NCI-H345 treated with DMSO at 0.1 percent for 48 hours (cell line): ENCODE results near the gene ETNPPL.

Source experiments
- DNase-seq: peaks from one replicate; lab custom pipeline; 2025; ENCODE audit not compliant: unreplicated experiment; lab: John Stamatoyannopoulos, UW

ETNPPL gene

DNA sequence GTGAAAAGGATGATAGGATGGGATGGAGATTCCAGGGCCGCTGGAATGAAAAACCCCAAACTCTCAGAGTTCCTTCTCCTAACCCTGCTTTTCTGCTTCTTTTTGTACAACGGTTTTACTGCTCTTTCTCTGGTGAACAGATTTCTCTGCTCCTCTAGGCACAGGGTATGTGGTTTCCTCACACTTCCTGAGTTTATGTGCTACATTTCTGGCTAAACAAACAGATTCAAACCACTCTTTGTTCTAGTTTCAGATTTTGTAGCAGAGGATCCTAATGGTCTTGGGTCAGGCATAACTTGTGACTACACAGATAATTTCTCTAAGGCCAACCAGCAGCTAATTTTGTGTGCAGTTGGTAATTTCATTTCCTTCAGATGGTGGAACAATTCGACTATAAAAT, 59.9 kb downstream of the ETNPPL start:
- DNase-seq: no peak

DNA sequence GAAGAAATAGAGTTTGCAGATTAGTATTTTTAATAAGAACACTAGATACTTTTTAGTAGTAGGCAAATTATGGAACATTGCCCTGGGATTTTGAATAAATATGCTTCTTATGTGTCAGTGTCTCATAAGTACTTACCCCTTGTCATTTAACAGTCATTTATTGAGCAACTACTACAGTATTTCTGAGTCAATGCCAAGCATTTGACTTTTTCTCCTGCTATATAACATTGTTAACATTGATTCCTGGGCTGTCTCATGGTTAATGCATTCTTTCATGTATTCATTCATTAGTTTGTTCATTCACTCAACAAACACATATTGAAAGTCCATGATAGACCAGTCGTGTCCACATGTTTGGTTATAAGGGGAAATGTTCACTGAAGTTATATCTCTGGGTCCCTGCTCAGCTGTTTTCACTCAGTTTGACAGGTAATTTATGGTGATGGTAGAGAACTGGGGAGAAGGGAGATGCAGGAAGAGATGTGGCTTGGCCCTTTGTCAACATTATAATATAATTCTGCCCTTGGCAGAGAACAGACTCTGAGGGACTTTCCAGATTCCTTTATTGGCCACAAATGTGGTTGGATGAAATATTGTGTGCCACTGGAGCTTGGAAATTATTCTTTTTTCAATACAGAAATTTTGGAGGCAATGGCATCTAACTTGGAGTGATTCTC, 62.6 kb downstream of the ETNPPL start:
- no peak for DNase-seq

DNA sequence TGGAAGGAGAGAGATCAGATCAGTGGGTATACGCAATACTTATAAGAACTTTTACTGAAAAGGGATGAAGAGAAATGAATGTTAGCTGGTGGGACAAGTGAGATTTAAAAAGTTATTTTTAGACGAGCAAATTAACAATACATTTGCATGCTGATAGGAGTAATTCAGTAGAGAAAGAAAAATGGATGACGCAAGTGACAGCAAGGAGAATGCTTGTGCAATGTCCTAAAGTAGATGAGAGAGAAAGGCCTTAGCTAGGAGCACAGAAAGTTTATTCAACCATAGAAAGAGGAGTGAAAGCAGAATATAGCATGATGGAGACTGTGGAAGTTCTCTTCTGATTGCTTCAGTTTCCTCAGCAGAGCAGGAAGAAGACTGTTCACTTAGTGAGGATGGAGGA, 66.7 kb downstream of the ETNPPL start:
- no peak for DNase-seq

DNA sequence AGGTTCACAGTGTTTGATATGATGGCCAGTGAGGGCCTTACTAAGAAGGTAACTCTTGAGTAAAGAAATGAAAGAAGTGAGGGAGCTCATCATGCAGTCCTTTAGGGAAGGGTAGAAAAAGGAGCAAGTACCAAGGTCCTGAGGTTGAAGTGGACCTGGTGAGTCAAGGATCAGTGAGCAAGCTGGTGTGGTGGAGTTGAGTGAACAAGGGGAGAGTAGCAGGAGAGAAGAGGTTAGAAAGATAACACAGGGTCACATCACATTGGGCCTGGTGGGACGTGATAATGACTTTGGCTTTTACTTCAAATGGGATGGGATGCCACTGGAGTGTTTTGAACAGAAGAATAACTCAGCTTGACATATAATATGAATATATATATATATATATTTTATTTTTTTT, 67.8 kb downstream of the ETNPPL start:
- no peak for DNase-seq

DNA sequence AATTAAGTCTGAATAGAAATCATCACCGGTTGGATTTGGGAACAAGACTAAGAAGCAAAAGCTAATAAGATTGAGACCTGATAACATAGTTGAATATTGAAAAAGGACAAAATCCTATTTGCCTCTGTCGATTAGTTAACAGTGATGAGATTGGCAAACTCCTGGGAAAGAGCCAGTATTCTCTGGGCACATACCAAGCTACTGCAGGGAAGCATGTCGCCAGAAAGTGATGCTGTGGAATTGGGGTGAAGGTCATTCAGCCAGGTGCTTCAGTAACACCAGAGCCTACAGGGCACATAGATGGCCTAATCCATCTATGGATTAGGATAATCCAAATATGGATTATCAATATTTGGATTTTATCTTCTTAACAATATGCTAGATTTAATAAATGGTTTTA, 68.4 kb downstream of the ETNPPL start:
- no peak for DNase-seq

DNA sequence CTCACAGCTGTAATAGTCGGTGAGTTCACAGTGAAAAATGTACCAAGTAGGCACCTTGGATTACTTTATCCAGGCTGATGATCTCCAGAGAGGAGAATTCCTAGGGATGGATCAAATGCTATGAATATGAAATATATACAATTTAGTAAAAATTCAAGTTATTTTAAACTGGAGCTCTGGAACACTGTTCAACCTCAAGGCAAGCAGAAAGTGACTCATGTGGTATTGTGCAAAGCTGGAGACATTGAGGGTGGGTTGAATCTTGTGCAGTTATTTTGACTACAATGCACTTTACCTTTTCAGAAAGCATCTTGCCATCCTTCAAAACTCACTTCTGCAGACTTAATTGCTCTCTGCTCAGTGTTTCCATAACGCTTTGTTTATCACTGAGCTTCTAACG, 69.0 kb downstream of the ETNPPL start:
- no peak for DNase-seq

DNA sequence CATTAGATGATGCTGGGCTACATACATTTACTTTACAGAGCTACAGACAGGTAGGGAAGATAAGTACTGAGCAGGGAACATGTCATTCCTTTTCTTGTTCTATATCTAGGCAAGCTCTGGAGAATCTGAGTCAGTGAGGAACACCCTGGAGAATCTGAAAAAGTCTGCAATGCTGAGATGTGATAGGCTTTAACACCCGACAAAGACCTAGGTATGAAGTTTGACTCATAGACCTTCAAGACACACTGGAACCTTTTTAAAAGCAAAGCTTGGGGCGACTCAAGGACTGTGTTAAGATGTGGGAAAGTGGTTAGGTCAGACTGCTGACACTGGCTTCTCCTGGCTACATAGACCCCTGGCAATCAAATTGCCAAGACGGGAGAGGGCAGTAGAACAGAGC, 69.6 kb downstream of the ETNPPL start:
- DNase-seq: no peak
